HFFc6 (cell line): ENCODE results near the gene LPAR2. TPM values are rescaled to one million over a fixed set of nuclear protein-coding genes. Genes with fewer than 3 reads are reported as not detected.
"Not testable (repeated sequence)": the region's sequence is repeated elsewhere in the genome, so short reads cannot be mapped to it uniquely, and the experiment has no call there.

Experiments
- DNase-seq: peaks from one replicate; pipeline ENCODE4 v3.0.0-alpha.2; 2018
- H3K27ac Mint-ChIP-seq: 2 replicates; pipeline ENCODE4 v1.8.0; 2020; ENCODE audit warnings: mild to moderate bottlenecking, mixed read lengths
- H3K27me3 Mint-ChIP-seq: 2 replicates; pipeline ENCODE4 v1.8.0; 2021; ENCODE audit warnings: mild to moderate bottlenecking, moderate library complexity, mixed read lengths; ENCODE audit not compliant: insufficient read depth
- H3K36me3 Mint-ChIP-seq: 2 replicates; pipeline ENCODE4 v1.8.0; 2021; ENCODE audit warnings: low read depth, mixed read lengths
- H3K4me1 Mint-ChIP-seq: 2 replicates; pipeline ENCODE4 v1.8.0; 2020; ENCODE audit warnings: low read depth, mixed read lengths
- H3K4me3 Mint-ChIP-seq: 2 replicates; pipeline ENCODE4 v1.8.0; 2020; ENCODE audit warnings: mild to moderate bottlenecking, moderate library complexity, mixed read lengths
- H3K9me3 Mint-ChIP-seq: 2 replicates; pipeline ENCODE4 v1.8.0; 2020; ENCODE audit warnings: mild to moderate bottlenecking, mixed read lengths
- total RNA-seq, 6 experiments: library from RNA; stranded (reverse); fragmentation: NEBNext Ultra II Directional; extraction: Animal tissue kit (Norgen Biotek cat#: 25700); gene quantifications; 2 replicates in 1 of 6; 3 replicates in 5 of 6; pipeline ENCODE4 v1.2.3, GENCODE V29; 2021
- TF ChIP-seq, protein P1 (sequence below): fragments of 200-600 bp; sonication (generic); IDR thresholded peaks from 2 replicates; pipeline ENCODE4 v1.5.0; 2021; ENCODE audit warnings: antibody characterized with exemption, mild to moderate bottlenecking

Gene LPAR2
- total RNA-seq, 6 experiments from 2014 or later, result 2.6 to 4.2 (median 3.2) TPM

DNA sequence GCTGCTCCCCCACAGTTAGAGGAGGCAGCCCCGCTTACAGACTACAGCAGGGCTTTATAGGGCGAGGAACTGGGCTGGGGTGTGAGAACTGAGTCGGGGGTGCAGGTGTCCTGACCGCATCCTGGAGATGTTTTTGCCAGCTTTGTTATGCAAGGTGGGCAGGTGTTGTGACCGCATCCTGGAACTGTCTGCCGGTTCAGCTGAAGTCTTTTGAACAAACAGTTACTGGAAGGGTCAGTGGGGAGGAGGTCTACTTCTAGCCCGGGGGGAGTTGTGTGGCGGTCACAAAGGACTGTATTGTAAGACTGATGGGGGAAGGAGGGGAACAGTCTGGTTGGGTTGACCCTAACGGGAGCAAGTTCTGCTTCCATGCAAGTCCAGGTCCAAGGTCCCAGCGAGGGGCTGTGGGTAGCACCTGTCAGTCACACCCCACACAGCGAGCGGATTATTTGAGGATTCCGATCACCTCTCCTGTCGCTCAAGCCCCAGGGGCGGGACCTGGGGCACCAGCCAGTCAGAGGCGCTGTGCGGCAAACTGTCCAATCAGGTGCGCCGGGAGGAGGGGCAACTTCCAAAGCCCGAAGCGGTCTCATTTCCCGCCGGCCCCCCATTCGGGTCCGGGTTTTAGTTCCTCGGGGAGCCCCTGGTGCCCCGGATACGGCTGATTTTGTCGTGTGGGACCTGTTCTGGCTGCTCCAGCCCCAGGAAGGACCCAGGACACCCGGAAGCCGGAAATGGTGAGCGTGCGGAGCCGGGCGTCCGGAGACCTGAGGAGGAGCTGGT lies 40.4 kb upstream of the LPAR2 start, which contains the start of gene ZNF101:
TSS of gene ZNF101 (plus strand) at position 610 of the 783 bp plus-strand sequence. CDS start at position 735, 125 bp downstream.
- Mint-ChIP-seq H3K36me3 (peaks cover 18% of the 10 kb centered on the region), H3K4me3 (peak within 1 kb of the TSS; percentile 87), H3K27ac (peak within 1 kb of the TSS; percentile 80), H3K27me3 (no peaks in the 10 kb centered on the region; the same call in none of the 2 replicates), H3K4me1 (peaks cover 14% of the 10 kb centered on the region), H3K9me3 (peaks cover 4% of the 10 kb centered on the region; the same call in 1 of the 2 replicates)
- TF ChIP-seq, protein P1, sequence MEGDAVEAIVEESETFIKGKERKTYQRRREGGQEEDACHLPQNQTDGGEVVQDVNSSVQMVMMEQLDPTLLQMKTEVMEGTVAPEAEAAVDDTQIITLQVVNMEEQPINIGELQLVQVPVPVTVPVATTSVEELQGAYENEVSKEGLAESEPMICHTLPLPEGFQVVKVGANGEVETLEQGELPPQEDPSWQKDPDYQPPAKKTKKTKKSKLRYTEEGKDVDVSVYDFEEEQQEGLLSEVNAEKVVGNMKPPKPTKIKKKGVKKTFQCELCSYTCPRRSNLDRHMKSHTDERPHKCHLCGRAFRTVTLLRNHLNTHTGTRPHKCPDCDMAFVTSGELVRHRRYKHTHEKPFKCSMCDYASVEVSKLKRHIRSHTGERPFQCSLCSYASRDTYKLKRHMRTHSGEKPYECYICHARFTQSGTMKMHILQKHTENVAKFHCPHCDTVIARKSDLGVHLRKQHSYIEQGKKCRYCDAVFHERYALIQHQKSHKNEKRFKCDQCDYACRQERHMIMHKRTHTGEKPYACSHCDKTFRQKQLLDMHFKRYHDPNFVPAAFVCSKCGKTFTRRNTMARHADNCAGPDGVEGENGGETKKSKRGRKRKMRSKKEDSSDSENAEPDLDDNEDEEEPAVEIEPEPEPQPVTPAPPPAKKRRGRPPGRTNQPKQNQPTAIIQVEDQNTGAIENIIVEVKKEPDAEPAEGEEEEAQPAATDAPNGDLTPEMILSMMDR, result peak; percentile 20; the same call in 1 of the 2 replicates
- DNase-seq, result peak; percentile 90

DNA sequence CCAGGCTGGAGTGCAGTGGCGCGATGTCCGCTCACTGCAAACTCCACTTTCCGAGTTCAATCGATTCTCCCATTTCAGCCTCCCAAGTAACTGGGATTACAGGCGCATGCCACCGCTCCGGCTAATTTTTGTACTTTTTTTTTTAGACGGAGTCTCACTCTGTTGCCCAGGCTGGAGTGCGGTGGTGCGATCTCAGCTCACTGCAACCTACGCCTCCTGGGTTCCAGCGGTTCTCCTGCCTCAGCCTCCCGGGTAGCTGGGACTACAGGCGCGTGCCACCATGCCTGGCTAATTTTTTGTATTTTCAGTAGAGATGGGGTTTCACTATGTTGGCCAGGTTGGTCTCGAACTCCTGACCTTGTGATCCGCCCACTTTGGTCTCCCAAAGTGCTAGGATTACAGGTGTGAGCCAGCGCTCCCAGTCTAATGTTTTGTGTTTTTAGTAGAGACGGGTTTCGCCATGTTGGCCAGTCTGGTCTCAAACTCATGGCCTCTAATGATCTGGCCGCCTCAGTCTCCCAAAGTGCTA lies 37.5 kb upstream of the LPAR2 start:
- Mint-ChIP-seq H3K36me3 (peaks cover 20% of the 10 kb centered on the region), H3K4me1 (peaks cover 35% of the 10 kb centered on the region)
- not testable (repeated sequence) for H3K4me3 Mint-ChIP-seq, H3K9me3 Mint-ChIP-seq, DNase-seq, H3K27ac Mint-ChIP-seq, H3K27me3 Mint-ChIP-seq

DNA sequence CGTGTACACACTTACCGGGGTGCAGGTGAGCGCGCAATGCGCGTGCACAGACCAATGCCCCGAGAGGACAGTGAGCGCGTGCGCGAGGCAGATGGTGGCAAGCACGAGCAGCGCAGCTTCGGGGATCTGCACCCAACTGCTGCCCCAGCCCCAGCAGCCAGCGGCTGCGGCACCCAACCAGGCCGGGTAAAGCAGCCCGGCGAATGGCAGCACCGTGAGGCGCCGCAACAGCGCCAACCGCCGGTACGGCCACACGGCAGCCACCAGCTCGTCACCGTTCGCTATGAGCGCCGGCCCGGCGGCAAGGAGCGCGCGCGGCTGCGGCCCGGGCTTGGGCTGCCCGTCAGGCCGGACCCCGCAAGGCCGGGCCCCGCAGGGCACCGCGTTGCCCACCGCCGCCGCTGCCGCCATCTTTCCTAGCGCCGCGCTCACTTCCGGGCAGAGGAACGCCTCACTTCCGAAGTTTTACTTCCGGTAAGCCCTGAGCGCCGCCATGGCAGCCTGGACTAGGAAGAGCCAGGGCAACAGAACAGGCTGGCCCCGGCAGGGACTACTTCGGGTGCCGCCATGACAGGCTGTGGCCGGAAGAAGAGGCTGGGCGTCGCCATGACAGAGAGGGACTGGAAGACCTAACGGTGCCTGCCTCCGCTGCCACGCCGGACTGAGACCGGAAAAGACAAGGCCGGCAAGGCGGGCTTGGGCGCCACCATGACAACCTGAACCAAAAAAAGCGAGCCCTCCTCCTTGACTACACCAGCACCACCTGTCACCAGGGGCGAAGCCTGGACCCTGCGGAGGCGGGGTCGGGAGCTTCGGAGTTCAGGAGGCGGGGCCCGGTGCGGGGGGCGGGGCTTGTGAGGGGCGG lies 35.5 kb upstream of the LPAR2 start, which contains the start of gene ATP13A1:
TSS of gene ATP13A1 (minus strand) at position 421 of the 865 bp plus-strand sequence. CDS start at position 411, 10 bp downstream.
- peak within 1 kb of the TSS; percentile 94 for H3K4me3 Mint-ChIP-seq
- no peaks in the 10 kb centered on the region; the same call in 1 of the 2 replicates for H3K27me3 Mint-ChIP-seq
- peaks cover 20% of the 10 kb centered on the region for H3K36me3 Mint-ChIP-seq
- peak; percentile 96 for DNase-seq
- 0 out of 2 replicates have a peak, but pooled peaks cover 3% of the 10 kb centered on the region for H3K9me3 Mint-ChIP-seq
- TF ChIP-seq, protein P1, result peak; percentile 58
- peaks cover 26% of the 10 kb centered on the region for H3K4me1 Mint-ChIP-seq
- H3K27ac Mint-ChIP-seq, result peak within 1 kb of the TSS; percentile 99

GRCh38 chr19:19662871-19663255 lies 34.8 kb upstream of the LPAR2 start:
- peaks cover 20% of the 10 kb centered on the region for H3K4me1 Mint-ChIP-seq
- H3K9me3 Mint-ChIP-seq, result no peaks in the 10 kb centered on the region
- TF ChIP-seq, protein P1, result no peak
- peaks cover 21% of the 10 kb centered on the region for H3K36me3 Mint-ChIP-seq
- peak overlapping the region; percentile 87 for H3K4me3 Mint-ChIP-seq
- peak overlapping the region; percentile 85 for H3K27ac Mint-ChIP-seq
- DNase-seq, result no peak
- H3K27me3 Mint-ChIP-seq, result no peaks in the 10 kb centered on the region; the same call in 1 of the 2 replicates

DNA sequence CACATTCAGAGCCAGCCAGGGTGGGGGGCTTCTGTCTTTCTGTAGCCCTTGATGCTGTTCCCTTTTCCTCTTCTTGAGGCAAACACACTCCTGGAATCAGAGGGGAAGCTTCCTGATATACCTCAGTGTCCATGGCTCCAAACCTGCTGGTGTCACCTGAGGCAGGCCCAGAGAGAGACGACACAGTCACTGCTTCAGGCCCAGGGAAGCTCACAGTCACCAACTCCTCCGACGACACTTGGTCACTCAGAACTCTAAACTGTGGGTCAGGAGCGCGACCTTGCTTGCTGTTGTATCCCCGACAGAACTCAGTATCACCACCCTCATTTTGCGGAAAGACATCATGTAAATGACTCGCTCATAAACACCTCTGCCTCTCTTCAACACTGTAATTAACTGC lies 34.3 kb upstream of the LPAR2 start:
- DNase-seq, result no peak
- Mint-ChIP-seq H3K4me3 (peak overlapping the region; percentile 87), H3K27me3 (no peaks in the 10 kb centered on the region; the same call in 1 of the 2 replicates), H3K4me1 (peaks cover 20% of the 10 kb centered on the region), H3K27ac (peak overlapping the region; percentile 85), H3K36me3 (peaks cover 21% of the 10 kb centered on the region), H3K9me3 (no peaks in the 10 kb centered on the region)
- TF ChIP-seq, protein P1, result no peak
